ENCODE results near the gene GPR152.
"Not testable (repeated sequence)": the region's sequence is repeated elsewhere in the genome, so short reads cannot be mapped to it uniquely, and the experiment has no call there.

The GPR152 gene

DNA sequence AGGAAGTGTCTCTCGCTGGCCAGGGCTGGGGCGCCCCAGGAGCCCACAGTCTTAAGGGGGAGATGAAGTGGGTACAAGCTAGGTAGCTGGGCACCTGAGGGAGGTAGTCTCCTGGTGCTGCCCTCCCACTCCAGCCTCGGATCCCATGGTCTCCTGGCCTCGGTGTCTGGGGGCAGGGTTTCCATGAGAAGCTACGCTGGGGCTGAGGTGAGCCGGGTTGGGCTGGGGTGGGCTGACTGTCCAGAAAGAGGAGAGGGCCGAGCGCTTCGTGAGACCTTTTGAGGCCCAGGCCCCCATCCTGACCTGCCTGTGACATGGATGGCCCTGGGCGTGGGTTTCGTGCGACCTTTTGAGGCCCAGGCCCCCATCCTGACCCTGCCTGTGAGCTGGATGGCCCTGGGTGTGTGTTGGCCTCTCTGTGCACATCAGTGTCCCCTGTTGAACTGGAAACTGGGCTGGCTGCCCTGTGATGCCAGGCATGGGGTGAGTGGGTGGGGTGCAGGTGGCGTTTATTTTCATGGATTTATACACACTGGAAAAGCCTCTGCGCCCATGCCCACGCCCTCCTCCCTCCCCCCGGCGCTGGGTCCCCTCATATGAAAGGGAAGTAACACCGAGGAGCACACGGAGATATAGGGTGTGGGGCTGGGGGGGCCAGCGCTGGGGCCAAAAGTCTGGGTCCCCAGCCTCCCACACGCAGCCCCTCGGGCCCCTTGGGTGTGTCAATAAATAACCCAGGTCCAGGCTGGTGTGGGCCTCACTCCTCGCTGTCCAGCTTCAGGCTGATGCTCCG, 38.9 kb upstream of the GPR152 start:
- Histone ChIP-seq H3K4me1 (peaks cover 2 to 11% (median 6%) of the 10 kb centered on the region in 10 experiments; a peak in 19 of 20 replicates), H3K4me3 (no peak overlapping the region), H3K27ac (peak overlapping the region in 1 of 11 experiments; percentile 14; a peak in 1 of 22 replicates), H3K27me3 (no peaks in the 10 kb centered on the region), H3K36me3 (peaks cover 83 to 98% (median 93%) of the 10 kb centered on the region in 11 experiments), H3K4me2 (no peak overlapping the region), H4K20me1 (peaks cover 11 to 98% (median 64%) of the 10 kb centered on the region in 11 experiments; a peak in 20 of 22 replicates), H3K9me3 (replicated peaks in 1 of 11) (no peaks in the 10 kb centered on the region), H3K9ac (peak overlapping the region in 1 of 11 experiments; percentile 8; a peak in 1 of 22 replicates)
- no peak for TF ChIP-seq Cebpa-rat (IDR thresholded peaks at IDR 0.05)

DNA sequence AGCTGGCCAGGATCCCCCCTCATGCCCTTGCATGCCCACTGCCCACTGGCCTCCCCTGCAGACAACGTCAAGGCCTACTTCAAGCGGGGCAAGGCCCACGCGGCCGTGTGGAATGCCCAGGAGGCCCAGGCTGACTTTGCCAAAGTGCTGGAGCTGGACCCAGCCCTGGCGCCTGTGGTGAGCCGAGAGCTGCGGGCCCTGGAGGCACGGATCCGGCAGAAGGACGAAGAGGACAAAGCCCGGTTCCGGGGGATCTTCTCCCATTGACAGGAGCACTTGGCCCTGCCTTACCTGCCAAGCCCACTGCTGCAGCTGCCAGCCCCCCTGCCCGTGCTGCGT, 38.2 kb upstream of the GPR152 start:
- H3K36me3 ChIP-seq, result peaks cover 78 to 96% (median 89%) of the 10 kb centered on the region in 11 experiments
- peak overlapping the region in 1 of 11 experiments; percentile 8; a peak in 1 of 22 replicates for H3K9ac ChIP-seq
- no peak for TF ChIP-seq Cebpa-rat (IDR thresholded peaks at IDR 0.05)
- H3K27ac ChIP-seq, result no peak overlapping the region
- H3K4me2 ChIP-seq, result no peak overlapping the region
- peaks cover 10 to 19% (median 13%) of the 10 kb centered on the region in 10 experiments for H3K4me1 ChIP-seq
- H3K27me3 ChIP-seq, result no peaks in the 10 kb centered on the region
- H4K20me1 ChIP-seq, result peaks cover 19 to 98% (median 72%) of the 10 kb centered on the region in 11 experiments; a peak in 21 of 22 replicates
- no peaks in the 10 kb centered on the region for H3K9me3 ChIP-seq (replicated peaks in 1 of 11)
- H3K4me3 ChIP-seq, result no peak overlapping the region

DNA sequence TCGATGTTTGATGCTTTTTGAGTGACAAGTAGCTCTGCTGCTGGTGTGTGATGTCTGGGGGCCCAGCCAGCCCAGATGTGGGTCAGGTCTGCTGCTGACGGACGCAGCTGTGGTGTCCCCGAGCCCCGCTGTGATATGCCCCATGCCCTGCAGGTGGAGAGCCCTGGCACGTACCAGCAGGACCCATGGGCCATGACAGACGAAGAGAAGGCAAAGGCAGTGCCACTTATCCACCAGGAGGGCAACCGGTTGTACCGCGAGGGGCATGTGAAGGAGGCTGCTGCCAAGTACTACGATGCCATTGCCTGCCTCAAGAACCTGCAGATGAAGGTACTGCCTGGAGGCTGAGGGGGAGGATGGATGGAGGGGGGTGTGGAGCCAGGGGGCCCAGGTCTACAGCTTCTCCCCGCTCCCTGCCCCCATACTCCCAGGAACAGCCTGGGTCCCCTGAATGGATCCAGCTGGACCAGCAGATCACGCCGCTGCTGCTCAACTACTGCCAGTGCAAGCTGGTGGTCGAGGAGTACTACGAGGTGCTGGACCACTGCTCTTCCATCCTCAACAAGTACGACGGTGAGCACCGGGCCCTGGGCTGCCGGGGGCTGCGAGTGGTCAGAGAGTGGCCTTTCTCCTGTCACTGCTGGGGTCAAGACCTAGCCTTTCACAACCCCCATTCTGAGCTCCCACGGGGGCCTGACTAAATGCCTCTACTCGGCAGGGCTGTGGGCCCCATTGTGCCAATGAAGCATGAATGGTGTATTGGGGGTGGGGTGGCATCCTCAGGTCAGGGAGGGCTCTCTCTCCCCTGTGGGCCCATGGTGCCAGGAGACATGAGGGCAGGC, 37.6 kb upstream of the GPR152 start:
- H3K9me3 ChIP-seq (replicated peaks in 1 of 11), result no peaks in the 10 kb centered on the region
- peaks cover 73 to 91% (median 83%) of the 10 kb centered on the region in 11 experiments for H3K36me3 ChIP-seq
- H3K9ac ChIP-seq, result no peak overlapping the region
- peaks cover 16 to 25% (median 19%) of the 10 kb centered on the region in 10 experiments for H3K4me1 ChIP-seq
- no peak overlapping the region for H3K4me2 ChIP-seq
- H4K20me1 ChIP-seq, result peaks cover 24 to 98% (median 77%) of the 10 kb centered on the region in 11 experiments; a peak in 21 of 22 replicates
- no peak overlapping the region for H3K4me3 ChIP-seq
- no peak overlapping the region for H3K27ac ChIP-seq
- TF ChIP-seq Cebpa-rat (IDR thresholded peaks at IDR 0.05), result no peak
- no peaks in the 10 kb centered on the region for H3K27me3 ChIP-seq

DNA sequence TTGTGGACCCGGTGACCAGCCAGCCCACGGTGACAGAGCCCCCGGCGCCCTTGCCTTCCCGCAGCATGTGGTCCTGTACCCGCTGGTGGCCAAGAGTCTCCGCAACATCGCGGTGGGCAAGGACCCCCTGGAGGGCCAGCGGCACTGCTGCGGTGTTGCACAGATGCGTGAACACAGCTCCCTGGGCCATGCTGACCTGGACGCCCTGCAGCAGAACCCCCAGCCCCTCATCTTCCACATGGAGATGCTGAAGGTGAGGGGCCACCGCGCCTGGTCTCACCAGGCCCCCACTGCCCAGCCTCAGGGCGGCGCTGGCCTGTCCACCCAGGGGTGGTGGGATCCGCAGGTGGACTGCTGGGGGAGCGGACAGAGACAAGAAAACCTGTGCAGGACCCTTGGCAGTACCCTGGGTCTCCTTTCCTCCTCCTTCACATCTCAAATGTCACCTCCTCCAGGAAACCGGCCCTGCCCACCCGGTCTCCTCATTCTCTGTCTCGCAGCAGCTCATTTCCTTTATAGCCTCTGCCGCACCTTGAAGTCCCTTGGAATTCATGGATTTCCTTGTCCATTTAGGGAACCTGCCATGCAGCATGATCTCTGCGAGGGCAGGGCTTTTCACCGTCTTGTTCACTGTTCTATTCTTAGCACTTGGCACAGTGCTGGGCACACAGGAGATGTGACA, 36.8 kb upstream of the GPR152 start:
- H4K20me1 ChIP-seq, result peaks cover 28 to 95% (median 77%) of the 10 kb centered on the region in 11 experiments; a peak in 21 of 22 replicates
- H3K27me3 ChIP-seq, result no peaks in the 10 kb centered on the region
- peak overlapping the region in 1 of 11 experiments; percentile 6; a peak in 1 of 22 replicates for H3K9ac ChIP-seq
- no peak overlapping the region for H3K27ac ChIP-seq
- no peak overlapping the region for H3K4me3 ChIP-seq
- peaks cover 23 to 32% (median 27%) of the 10 kb centered on the region in 10 experiments for H3K4me1 ChIP-seq
- no peak overlapping the region for H3K4me2 ChIP-seq
- TF ChIP-seq Cebpa-rat (IDR thresholded peaks at IDR 0.05), result no peak
- H3K9me3 ChIP-seq (replicated peaks in 1 of 11), result no peaks in the 10 kb centered on the region
- peaks cover 72 to 85% (median 79%) of the 10 kb centered on the region in 11 experiments for H3K36me3 ChIP-seq

DNA sequence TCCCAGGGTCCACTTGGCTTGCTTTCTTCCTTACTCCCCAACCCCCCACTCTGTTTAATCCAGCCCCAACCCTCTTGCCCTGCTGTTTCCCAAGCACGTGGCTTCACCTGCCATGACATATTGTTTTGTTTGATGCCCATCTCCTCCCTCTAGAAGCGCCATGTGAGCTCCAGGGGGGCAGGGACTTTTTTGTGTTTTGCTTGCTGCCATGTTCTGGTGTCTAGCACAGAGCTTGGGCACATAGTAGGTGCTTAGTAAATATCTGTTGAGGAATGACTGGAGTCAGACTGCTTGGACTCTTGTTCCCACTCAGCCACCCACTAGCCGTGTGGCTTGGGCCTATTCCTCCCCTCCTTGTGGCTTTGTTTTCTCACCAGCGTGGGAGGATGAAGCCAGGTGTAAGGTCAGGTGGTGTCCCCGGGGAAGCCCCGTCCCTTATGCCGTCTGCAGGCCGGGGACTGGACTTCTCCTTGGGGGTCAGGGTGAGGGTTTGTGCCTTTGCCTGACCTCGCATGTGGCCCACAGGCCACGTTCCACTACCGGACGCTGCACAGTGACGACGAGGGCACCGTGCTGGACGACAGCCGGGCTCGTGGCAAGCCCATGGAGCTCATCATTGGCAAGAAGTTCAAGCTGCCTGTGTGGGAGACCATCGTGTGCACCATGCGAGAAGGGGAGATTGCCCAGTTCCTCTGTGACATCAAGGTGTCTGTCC, 34.1 kb upstream of the GPR152 start:
- H3K4me3 ChIP-seq, result 0 out of 20 replicates have a peak overlapping the region, but pooled peaks of 1 of the 10 experiments have one; percentile 33
- H3K4me2 ChIP-seq, result peak overlapping the region; percentile 91 to 100 (median 97)
- no peaks in the 10 kb centered on the region for H3K27me3 ChIP-seq
- peaks cover 50 to 58% (median 53%) of the 10 kb centered on the region in 11 experiments for H3K36me3 ChIP-seq
- TF ChIP-seq Cebpa-rat (IDR thresholded peaks at IDR 0.05), result no peak
- peak overlapping the region in 2 of 11 experiments; percentile 1 to 4; a peak in 1 of 22 replicates for H3K27ac ChIP-seq
- H3K9me3 ChIP-seq (replicated peaks in 1 of 11), result no peaks in the 10 kb centered on the region
- no peak overlapping the region; a peak in 2 of 22 replicates for H3K9ac ChIP-seq
- peaks cover 45 to 51% (median 47%) of the 10 kb centered on the region in 10 experiments for H3K4me1 ChIP-seq
- peaks cover 19 to 80% (median 63%) of the 10 kb centered on the region in 11 experiments; a peak in 21 of 22 replicates for H4K20me1 ChIP-seq

DNA sequence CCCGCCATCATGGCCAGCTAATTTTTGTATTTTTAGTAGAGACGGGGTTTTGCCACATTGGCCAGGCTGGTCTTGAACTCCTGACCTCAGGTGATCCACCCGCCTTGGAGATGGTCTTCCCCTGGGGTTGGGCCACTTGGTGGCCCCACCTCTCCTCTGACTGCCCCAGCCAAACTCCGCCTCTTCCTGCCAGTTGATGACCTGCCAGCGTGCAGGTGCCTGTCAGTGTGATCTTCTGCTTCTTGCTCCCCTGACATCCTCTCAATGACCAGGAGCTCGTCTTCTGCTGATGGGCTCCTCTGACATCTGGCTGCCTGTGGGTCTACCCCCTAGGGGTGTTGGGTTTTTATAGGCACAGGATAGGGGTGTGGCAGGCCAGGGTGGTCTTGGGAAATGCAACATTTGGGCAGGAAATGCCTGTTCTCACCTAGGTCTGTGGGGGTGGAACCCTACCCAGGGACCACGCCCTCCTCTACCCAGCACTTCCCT, 33.4 kb upstream of the GPR152 start:
- not testable (repeated sequence) for H3K27me3 ChIP-seq; H3K9ac ChIP-seq; H3K9me3 ChIP-seq (replicated peaks in 1 of 11)
- Histone ChIP-seq H3K36me3 (peaks cover 43 to 51% (median 46%) of the 10 kb centered on the region in 11 experiments), H3K4me1 (peaks cover 45 to 51% (median 48%) of the 10 kb centered on the region in 10 experiments), H3K4me2 (peak overlapping the region; percentile 91 to 100 (median 97)), H3K27ac (peak overlapping the region in 1 of 11 experiments; percentile 1; a peak in 1 of 22 replicates), H4K20me1 (peaks cover 19 to 73% (median 56%) of the 10 kb centered on the region in 11 experiments; a peak in 21 of 22 replicates), H3K4me3 (peak overlapping the region in 1 of 10 experiments; percentile 33; a peak in 1 of 20 replicates)

DNA sequence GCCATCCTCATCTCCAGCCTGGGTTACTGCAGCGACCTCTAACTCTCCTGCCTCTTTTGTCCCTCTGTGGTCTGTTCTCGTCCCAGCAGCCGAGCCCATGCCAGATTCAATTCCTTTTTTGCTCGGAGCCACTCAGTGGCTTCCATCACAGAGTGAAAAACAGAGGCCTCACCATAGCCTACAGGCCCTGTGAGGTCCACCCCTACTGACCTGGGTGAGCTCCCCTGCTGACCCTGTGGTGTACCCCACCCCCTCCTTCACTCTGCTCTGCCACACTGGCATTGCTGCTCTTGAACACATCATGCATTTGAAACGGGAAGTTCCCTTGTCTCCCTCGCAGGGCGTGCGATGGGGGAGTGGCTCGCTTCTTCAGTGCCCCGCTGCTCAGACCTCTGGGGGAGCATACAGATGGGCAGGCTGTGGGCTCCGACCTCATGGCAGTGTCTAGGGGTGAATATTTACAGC, 32.4 kb upstream of the GPR152 start:
- H3K36me3 ChIP-seq, result peaks cover 32 to 40% (median 35%) of the 10 kb centered on the region in 11 experiments
- H3K27me3 ChIP-seq, result no peaks in the 10 kb centered on the region
- H3K9me3 ChIP-seq (replicated peaks in 1 of 11), result no peaks in the 10 kb centered on the region
- TF ChIP-seq Cebpa-rat (IDR thresholded peaks at IDR 0.05), result no peak
- H3K4me2 ChIP-seq, result peak overlapping the region; percentile 91 to 100 (median 97)
- H3K27ac ChIP-seq, result peak overlapping the region in 10 of 11 experiments; percentile 16 to 95 (median 90); a peak in 20 of 22 replicates
- peak overlapping the region; percentile 60 to 78 (median 67); a peak in 19 of 20 replicates for H3K4me3 ChIP-seq
- peaks cover 45 to 51% (median 48%) of the 10 kb centered on the region in 10 experiments for H3K4me1 ChIP-seq
- peak overlapping the region; percentile 79 to 93 (median 84); a peak in 21 of 22 replicates for H3K9ac ChIP-seq
- H4K20me1 ChIP-seq, result peaks cover 19 to 62% (median 45%) of the 10 kb centered on the region in 11 experiments; a peak in 21 of 22 replicates

Measured in BLaER1 treated with 17β-estradiol and CSF1 and Interleukin-3, amounts not matched to agents 10 nM and 100 nM (cell line).